ENCODE measurements around the gene ITSN1.
A peak's percentile ranks its signal among the peaks of the same experiment; 100 is the strongest.

ITSN1 gene

DNA sequence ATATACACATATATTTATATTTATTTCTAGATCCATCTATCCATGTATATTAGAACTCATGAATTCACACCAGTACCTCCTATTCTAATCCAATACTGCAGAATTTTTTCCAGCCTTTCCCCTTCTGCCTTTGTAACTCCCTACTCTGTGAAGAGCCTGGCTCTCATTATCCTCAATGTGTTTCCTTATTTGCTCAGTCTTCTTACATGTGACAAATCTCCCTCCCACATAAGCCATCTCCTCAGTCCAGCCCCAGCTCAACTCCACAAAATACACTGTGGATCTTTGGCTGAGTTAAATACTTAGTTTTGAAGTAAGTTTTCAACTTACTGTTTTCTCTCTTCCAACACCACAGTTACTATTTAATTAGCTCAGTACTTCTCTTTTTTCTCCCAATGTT, 227.6 kb downstream of the ITSN1 start:
- DNase-seq, result no peak

DNA sequence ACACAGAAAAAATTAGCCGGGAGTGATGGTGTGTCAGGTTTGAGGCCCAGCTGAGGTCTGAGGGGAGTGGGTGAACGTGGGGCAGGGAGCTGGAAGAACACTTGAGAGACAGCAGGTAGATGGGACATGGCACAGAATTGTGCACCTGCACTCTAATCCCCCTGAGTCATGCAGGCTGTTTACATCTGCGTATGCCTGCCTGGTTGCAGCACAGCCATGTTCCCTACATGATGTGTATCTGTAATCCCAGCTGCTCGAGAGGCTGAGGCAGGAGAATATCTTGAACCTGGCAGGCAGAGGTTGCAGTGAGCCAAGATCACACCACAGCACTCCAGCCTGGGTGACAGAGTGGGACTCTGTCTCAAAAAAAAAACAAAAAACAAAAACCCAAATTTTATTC, 228.5 kb downstream of the ITSN1 start:
- no peak for DNase-seq

DNA sequence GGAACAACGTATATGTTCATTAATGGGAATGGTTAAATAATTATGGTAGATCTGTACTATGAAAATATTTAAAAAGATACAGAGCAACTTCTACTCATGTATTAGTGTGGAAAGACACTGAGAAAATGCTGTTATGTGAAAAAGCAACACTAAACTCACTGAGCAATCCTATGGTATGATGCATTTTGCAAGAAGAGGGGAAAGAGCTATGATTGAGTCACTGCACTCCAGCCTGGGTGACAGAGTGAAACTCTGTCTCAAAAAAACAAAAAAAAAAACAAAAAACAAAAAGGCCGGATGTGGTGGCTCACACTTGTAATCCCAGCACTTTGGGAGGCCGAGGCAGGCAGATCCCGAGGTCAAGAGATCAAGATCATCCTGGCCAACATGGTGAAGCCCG, 228.9 kb downstream of the ITSN1 start:
- DNase-seq, result no peak

DNA sequence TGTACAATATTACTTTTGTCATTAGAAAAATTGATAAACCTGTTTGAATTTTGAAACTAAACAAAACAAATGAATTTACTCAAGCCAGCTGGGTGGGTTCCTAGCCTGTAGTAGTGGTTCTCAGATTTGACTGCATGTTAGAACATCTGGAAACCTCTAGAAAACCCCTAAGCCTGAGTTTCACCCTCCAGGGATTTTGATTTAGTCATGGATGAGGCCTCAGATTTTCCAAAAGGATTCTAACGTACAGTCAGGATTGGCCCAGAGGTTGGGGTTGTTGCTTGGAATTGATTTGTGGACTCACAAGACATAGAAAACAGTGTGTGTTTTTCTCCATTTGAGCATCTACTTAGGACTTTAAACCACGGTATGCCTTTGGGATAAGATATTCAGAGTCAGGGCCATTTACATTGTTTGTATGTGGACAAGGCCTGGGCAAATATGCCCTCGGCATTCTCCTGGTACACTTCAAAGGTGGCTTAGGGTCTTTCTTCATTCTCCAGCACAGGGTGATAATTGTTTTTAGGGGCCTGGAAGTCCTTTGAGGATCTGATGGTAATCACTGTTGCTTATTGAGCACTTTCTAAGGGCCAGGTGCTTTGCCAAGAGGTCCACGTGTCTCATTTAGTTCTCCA, 230.7 kb downstream of the ITSN1 start:
- no peak for DNase-seq

DNA sequence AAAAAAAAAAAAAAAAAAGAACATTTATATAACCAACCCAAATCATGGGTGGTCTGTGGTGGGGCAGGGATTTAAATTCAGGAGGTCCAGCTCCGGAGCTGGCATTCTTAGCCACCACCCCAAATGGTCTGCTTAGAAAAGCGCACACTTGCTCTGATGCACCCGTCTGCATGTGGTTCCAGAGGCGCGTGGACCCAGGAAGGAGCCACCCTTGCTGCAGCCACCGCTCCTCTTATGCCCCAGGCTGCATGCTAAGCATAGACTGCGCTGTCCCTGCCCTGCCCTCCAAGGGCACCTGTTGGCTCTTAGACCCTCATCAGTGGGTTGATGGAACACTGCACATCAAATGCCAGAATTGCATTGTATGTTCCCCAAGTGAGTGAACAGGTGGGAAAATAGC, 231.9 kb downstream of the ITSN1 start:
- no peak for DNase-seq

DNA sequence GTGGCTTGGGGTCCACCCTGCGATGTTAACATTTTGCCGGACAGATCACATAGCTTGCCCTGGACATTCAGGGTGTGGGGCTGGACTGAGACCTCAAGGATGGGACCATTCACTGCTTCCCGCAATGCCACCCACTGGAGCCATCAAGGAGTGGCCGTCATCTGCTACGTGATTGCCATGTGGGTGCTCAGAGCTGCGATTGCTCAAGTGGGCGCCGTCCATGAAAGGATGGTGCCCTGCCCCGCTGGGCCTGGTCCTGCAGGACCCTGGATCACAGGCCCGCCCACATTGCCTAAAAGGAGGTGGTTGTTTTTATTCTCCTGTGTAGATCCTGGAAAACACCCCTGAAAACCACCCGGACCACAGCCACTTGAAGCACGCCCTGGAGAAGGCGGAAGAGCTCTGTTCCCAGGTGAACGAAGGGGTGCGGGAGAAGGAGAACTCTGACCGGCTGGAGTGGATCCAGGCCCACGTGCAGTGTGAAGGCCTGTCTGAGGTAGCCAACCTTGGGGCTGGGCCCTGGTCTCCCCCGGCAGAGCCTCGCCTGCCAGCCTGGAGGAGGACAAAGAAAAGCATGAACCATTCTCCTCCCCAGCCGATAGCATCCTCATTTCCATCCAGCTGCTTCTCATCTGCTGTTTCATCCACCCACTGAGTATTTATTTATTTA, 232.9 kb downstream of the ITSN1 start:
- no peak for DNase-seq

DNA sequence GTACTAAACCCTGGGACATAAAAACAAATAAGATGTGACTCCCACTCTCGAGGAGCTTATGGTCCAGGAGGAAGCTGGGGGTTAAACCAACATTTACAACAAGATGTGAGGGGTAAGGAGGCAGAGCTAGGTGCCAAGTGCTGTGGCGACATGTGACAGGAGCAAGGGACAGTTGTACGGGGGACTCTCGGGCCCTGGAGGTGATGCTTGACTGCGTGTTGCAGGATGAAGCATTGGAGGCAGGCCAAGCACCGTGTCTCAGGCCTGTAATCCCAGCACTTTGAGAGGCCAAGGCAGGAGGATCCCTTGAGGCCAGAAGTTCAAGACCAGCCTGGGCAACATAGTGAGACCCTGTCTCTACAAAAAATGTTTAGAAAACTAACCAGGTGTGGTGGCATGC, 236.5 kb downstream of the ITSN1 start:
- no peak for DNase-seq

DNA sequence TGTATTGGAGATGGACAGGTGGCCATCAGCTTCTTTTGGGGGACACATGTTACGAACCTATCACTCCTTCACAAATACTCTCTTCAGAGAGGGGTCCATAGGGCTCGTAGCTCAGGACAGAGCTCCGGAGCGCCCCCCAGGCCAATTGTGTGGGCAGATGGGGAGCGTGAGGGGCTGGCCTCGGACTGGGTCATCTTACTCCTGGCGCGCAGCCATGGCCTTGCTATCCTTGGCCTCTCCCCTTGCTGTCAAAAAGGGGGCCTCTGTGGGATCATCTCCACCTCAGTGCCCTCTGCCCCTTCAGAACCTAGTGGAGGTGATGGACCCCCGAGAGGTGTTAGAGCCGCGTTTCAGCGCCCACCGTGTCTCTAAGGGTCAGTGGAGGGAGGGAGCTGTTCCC, 238.3 kb downstream of the ITSN1 start:
- DNase-seq, result no peak

DNA sequence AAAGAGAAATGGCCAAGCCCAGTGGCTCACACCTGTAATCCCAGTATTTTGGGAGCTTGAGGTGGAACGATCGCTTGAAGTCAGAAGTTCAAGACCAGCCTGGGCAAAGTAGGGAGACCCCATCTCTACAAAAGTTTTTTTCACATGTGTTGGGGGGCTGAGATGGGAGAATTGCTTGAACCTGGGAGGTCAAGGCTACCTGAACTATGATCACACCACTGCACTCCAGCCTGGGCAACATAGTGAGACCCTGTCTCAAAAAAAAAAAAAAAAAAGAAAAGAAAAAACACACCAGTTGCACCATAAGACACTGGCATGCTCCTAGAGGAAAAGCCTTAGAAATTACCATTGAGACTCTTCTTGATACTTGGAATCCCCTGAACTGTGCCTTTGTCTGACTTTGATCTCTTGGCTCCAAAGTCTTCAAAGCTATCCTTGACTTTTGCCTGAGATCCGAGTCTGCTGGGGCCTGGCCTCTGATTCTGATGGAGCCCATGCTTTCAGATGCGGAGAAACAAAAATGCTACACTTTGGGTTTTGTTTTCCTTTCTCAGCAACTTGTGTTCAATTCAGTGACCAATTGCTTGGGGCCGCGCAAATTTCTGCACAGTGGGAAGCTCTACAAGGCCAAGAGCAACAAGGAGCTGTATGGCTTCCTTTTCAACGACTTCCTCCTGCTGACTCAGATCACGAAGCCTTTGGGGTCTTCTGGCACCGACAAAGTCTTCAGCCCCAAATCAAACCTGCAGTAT, 239.6 kb downstream of the ITSN1 start:
- DNase-seq, result no peak

DNA sequence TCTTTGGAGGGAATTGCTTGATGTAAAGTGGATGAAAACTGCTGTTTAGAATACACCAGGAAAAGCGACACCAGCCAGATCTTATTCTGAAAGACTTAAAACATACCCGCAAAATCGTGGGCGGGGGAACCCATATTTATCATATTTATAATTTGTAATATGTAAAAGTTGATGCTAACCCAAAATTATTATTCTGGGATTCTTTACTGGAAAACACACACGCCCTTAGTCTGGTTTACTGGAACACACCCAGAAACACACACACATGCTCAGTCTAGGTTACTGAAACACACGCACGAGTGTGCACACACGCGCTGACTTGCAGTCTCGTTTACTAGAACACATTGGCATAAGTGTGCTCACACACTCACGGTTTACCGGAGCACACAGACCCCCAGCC, 240.8 kb downstream of the ITSN1 start:
- DNase-seq, result no peak

DNA sequence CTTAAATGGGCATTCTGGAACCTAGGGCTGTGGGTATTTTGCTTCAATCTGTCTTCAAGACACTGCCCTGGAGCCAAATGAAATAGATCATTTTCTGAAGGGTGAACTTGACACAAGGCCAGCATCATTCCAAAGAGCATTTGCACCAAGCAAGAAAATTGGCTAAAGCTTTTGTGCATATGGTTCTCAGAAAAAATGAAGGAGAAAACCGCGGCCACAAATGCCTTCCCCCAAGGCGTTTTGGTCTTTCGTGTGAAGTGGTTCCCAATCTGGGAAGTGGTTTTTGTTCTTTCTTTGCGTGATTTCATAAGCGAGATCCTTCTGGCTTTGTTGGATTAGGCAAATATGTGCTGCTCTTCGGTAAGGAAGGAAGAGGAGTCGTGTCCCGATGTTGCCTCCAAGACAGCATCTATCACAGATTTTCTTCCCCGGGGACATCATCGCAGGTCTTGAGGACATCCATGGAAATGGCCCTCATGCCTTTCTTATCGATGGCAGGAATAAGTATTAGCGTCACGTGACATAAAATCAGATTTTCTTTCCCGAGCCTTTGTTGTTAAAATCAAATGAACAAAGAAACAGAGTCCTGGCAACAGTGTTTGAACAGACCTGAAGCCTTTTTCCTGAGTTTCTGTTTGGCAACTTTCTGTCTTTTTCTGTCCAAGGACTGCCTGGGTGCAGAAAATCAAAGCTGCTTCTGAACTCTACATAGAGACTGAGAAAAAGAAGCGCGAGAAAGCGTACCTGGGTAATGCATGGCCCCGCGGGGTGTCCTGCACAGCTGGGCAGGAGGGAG, 242.3 kb downstream of the ITSN1 start:
- DNase-seq, result no peak

DNA sequence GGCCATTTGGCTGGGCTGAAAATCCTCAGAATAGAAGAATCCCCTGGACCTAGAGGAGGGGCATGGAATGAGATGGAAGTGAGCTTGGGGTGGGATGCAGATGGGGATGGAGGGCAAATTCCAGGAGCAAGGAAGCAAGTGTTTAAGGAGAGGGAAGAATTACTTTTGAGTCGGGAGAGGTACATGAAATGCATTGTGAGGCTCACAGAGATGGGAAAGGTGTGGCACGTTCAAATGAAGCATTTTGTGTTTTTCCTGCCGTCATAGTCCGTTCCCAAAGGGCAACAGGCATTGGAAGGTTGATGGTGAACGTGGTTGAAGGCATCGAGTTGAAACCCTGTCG, 242.8 kb downstream of the ITSN1 start:
- DNase-seq, result no peak

DNA sequence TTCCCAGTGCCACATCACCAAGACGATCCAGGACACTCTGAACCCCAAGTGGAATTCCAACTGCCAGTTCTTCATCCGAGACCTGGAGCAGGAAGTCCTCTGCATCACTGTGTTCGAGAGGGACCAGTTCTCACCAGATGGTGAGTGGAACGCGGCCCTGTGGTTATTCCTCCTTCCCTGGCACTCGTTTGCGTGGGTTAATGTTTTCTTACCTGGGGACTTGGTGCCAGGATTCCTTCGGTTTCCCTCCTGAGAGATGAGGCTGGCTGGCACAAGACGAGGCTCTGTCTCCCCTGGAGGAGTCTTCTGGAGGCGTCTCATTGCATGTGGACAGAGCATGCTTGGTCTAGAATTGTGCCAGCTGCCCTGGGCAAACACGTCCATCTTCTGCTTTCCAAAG, 244.0 kb downstream of the ITSN1 start:
- no peak for DNase-seq

DNA sequence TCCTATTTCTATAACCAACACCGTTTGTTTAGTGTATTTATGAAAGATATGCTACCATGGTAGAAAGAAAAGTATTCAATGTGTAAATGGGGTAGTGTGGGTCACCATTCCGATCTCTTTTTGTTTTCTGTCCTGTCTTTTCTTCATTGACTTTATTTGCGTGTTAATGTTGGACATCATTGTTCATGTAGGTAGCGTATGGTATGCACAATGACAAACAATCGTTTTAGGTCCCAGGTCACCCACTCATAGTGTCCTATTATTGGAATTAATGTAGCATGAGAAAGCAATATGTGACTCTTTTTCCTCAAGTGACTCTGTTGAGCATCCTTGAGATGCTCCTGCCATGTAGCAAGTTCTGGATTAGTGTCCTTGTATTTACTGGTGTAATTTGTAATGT, 247.9 kb downstream of the ITSN1 start:
- DNase-seq, result no peak

DNA sequence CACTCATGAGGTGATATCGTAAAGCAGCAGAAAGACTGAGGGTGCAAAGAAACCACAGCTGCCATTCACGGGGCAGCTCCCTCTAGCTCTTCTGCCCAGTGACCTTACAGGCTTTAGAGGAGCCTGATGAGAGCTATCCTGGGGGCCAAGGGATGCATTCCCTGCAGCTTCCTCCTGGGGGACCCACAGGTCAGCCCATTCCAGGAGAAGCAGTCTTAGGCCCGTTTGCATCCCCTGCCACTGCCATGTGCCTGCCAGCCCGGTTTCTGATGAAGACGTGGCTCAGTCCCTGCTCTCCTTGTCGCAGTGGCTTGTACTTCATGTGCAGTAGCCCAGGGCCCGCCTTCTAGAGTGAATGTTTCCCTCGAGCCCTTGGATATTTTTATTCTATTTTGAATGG, 250.6 kb downstream of the ITSN1 start:
- DNase-seq, result no peak

DNA sequence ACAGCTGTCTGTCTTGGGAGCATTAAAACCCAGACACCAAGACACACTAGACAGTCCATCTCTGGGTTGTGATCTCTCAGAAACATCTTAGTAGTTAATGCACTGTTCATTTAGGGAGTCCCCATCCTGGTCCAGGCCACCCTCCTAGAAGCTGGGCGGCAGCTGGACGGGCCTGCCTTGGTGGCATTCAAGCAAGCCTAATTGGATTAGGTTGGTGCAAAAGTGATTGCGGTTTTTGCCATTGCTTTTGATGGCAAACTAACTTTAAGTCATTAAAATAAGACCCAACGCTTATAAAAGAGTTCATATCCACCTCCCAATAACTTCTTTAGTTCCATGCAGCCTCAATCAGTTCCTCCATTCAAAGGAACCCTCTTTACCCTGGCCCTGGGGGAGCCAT, 251.6 kb downstream of the ITSN1 start:
- no peak for DNase-seq

DNA sequence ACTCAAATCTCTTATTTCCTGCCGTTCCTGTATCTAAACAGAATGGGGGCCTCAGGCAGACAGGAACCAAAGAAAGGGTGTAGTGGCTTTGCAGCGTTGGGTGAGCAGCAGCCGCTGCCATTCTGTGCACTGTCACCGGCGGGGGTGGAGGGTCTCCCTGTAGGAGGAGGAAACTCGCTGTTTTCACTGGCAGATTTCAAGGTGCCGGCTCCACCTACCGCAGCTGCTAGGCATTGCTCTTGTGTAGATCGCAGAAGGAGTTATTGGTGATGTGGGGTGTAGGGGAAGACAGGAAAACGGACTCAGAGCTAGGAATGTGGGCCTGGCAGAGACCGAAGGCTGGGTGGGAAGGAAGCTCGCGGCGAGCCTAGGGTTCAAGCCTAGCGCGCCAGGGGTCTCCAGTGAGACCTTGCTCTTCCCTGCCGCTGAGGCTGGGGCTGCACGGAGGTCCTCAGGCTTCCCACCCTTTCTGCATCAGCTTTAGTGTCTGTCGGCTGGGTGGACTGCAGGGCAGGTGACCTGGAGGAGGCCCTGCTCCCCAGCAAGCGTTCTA, 252.5 kb downstream of the ITSN1 start:
- peak; percentile 76 for DNase-seq

DNA sequence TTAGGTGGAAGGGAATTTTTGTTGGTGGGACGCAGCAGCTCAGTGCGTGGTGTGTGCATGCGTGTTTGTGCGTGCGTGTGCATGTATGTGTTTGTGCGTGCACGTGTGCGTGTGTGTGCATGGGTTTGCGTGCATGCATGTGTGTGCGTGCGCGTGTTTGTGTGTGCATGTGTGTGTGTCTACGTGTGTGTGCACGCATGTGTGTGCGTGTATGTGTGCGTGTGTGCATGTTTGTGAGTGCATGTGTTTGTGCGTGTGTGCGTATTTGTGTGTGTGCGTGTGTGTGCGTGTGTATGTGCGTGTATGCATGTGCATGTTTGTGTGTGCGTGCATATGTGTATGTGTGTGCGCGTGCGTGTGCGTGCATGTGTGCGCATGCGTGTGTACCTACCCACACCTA, 253.1 kb downstream of the ITSN1 start:
- no peak for DNase-seq

DNA sequence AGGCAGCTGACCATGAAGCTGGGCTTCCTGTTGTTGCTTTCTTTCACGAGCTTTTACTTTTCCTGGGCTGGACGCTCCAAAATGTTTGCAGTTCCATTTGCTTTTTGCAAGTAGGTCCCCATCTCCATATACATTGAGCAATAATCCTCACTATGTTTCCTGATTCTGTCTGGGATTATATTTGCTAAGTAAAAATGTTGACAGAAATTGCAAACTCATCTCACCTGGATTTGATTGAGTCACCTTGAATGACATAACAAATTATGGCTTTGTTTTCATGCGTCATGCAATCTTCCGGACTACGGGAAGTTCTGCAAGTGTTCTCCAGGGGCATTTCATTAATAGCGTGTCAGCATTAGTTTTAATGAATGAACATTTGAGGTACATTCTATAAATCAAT, 254.4 kb downstream of the ITSN1 start:
- DNase-seq, result no peak

DNA sequence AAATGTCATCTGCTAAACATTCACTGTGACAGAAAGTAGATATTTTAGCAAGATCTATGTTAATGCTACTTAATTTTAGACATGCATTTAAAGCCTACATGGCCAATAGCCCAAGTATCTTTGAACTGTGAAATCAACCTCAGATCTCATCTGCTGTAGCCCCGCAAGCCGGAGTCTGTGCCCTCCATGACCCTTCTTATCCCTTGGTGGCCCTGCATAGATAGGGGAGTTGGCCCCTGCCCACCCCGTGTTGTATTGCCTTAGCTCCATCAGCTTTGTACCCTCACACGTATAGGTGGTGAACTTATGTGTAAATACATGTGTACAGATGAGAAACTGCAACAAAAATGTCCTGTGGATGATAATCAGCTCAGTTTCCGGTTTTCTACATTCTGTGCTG, 254.8 kb downstream of the ITSN1 start:
- no peak for DNase-seq

DNA sequence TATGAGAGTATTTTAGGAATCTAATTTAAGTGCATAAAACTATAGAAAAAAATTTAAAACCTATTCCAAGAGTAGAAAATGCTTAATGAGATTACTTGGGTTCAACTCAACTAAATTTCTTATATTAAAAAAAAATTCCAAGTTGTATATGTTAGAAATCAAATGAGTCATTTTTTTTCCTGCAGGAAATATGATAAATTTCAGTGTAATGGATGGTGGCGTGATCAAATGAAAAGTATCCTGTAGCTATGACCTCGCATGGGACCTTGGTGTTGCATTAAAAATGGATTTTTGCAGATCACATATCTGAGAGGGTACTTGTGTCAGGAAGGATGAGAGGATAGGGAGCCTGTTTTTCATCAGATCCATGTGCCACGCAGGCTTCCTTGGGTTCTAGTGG, 255.4 kb downstream of the ITSN1 start:
- DNase-seq, result no peak

DNA sequence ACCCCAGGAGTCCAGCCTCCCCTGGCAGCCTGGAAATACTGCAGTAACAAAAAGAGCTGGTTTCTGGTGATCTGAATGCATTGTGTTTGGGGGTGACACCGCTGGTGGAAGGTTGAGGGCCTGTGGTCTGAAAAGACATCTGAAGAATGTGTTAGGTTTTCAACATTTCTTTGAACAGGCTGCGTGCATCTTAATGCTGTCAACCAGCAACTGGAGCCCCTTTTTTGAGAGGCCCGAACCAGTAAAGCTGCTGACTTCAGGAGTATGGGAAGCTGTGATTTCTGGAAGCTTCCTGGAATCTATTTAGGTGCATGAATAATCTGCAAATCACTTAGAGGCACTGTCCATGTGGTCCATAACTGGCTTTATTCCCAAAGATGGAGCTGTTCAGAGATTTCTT, 256.3 kb downstream of the ITSN1 start:
- DNase-seq, result no peak

DNA sequence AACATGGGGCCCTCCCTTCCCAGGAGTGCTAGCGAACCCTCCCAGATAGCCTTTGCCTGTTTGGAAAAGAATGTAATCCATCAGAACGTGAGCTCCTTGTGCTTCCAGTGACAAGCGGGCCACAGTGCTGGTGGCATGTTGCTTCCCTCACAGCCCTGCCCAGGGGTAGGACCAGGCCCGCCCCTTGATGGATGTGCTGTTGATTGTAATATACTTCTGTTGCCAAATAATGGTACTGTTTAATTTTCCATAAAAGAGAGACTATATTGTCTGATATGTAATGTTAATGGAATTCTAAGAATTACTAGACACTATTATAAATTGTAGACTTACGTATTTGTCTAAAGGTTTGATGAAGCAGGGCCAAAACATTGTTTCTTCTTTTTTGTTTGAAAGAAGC, 256.9 kb downstream of the ITSN1 start:
- DNase-seq, result no peak
